ENCODE measurements around the gene NDUFB8.

Gene NDUFB8

GRCh38 chr10:100509241-100509840, 20.3 kb downstream of the NDUFB8 start:
- in situ Hi-C loops (cut with HindIII; ENCODE audit: low pct_ligation_motif_present, low sequenced_read_pairs), result loop anchor here (25.0 kb wide), 1 partner anchor 172 kb away; the partner anchor contains the start of genes PKD2L1 and SCD
- no peaks in the 10 kb centered on the region for H3K27me3 ChIP-seq (replicated peaks)
- no peak for TF ChIP-seq CTCF (IDR thresholded peaks at IDR 0.05; ENCODE audit: low read depth, low read length, missing control alignments)
- no peaks in the 10 kb centered on the region for H3K36me3 ChIP-seq (replicated peaks)
- no peak overlapping the region for H3K27ac ChIP-seq
- H3K4me3 ChIP-seq (ENCODE audit: low read depth, low read length), result no peak overlapping the region
- DNase-seq, result no peak

- in situ Hi-C loops (cut with HindIII; ENCODE audit: low pct_ligation_motif_present, low sequenced_read_pairs), result loop anchor here (25.0 kb wide), 1 partner anchor 171 kb away; the partner anchor contains the start of genes PKD2L1 and SCD
Observed at GRCh38 chr10:100508691-100509150, 20.9 kb downstream of the NDUFB8 start.

GRCh38 chr10:100508266-100508665, 21.4 kb downstream of the NDUFB8 start:
- no peak overlapping the region for H3K4me3 ChIP-seq (ENCODE audit: low read depth, low read length)
- in situ Hi-C loops (cut with HindIII; ENCODE audit: low pct_ligation_motif_present, low sequenced_read_pairs), result loop anchor here (25.0 kb wide), 1 partner anchor 171 kb away; the partner anchor contains the start of genes PKD2L1 and SCD
- DNase-seq, result no peak
- H3K36me3 ChIP-seq (replicated peaks), result no peaks in the 10 kb centered on the region
- H3K27me3 ChIP-seq (replicated peaks), result no peaks in the 10 kb centered on the region
- no peak for TF ChIP-seq CTCF (IDR thresholded peaks at IDR 0.05; ENCODE audit: low read depth, low read length, missing control alignments)
- no peak overlapping the region for H3K27ac ChIP-seq

More at GRCh38 chr10:100508691-100509150, 20.9 kb downstream of the NDUFB8 start:
- Histone ChIP-seq H3K27me3 (replicated peaks) (no peaks in the 10 kb centered on the region), H3K4me3 (ENCODE audit: low read depth, low read length) (no peak overlapping the region), H3K27ac (no peak overlapping the region), H3K36me3 (replicated peaks) (no peaks in the 10 kb centered on the region)
- peak; percentile 56 for DNase-seq
- peak; percentile 76 for TF ChIP-seq CTCF (IDR thresholded peaks at IDR 0.05; ENCODE audit: low read depth, low read length, missing control alignments)

- Histone ChIP-seq H3K27me3 (replicated peaks) (no peaks in the 10 kb centered on the region), H3K27ac (no peak overlapping the region), H3K4me3 (ENCODE audit: low read depth, low read length) (no peak overlapping the region), H3K36me3 (replicated peaks) (no peaks in the 10 kb centered on the region)
- in situ Hi-C loops (cut with HindIII; ENCODE audit: low pct_ligation_motif_present, low sequenced_read_pairs), result loop anchor here (25.0 kb wide), 1 partner anchor 170 kb away; the partner anchor contains the start of genes PKD2L1 and SCD
- DNase-seq, result no peak
- no peak for TF ChIP-seq CTCF (IDR thresholded peaks at IDR 0.05; ENCODE audit: low read depth, low read length, missing control alignments)
Observed at GRCh38 chr10:100507357-100507732, 22.3 kb downstream of the NDUFB8 start.

GRCh38 chr10:100506596-100507356, 22.9 kb downstream of the NDUFB8 start:
- no peaks in the 10 kb centered on the region for H3K27me3 ChIP-seq (replicated peaks)
- no peak overlapping the region for H3K4me3 ChIP-seq (ENCODE audit: low read depth, low read length)
- DNase-seq, result peak; percentile 76
- TF ChIP-seq CTCF (IDR thresholded peaks at IDR 0.05; ENCODE audit: low read depth, low read length, missing control alignments), result no peak
- in situ Hi-C loops (cut with HindIII; ENCODE audit: low pct_ligation_motif_present, low sequenced_read_pairs), result loop anchor here (25.0 kb wide), 1 partner anchor 169 kb away; the partner anchor contains the start of genes PKD2L1 and SCD
- H3K27ac ChIP-seq, result no peak overlapping the region
- H3K36me3 ChIP-seq (replicated peaks), result no peaks in the 10 kb centered on the region
